HFFc6 (cell line): Measurements from ENCODE around the gene WIZ. TPM values are rescaled to one million over a fixed set of nuclear protein-coding genes. Genes with fewer than 3 reads are reported as not detected.

ENCODE experiments used
- DNase-seq: peaks from one replicate; pipeline ENCODE4 v3.0.0-alpha.2; 2018
- H3K27ac Mint-ChIP-seq: 2 replicates; pipeline ENCODE4 v1.8.0; 2020; ENCODE audit warnings: mild to moderate bottlenecking, mixed read lengths
- H3K27me3 Mint-ChIP-seq: 2 replicates; pipeline ENCODE4 v1.8.0; 2021; ENCODE audit warnings: mild to moderate bottlenecking, moderate library complexity, mixed read lengths; ENCODE audit not compliant: insufficient read depth
- H3K36me3 Mint-ChIP-seq: 2 replicates; pipeline ENCODE4 v1.8.0; 2021; ENCODE audit warnings: low read depth, mixed read lengths
- H3K4me1 Mint-ChIP-seq: 2 replicates; pipeline ENCODE4 v1.8.0; 2020; ENCODE audit warnings: low read depth, mixed read lengths
- H3K4me3 Mint-ChIP-seq: 2 replicates; pipeline ENCODE4 v1.8.0; 2020; ENCODE audit warnings: mild to moderate bottlenecking, moderate library complexity, mixed read lengths
- H3K9me3 Mint-ChIP-seq: 2 replicates; pipeline ENCODE4 v1.8.0; 2020; ENCODE audit warnings: mild to moderate bottlenecking, mixed read lengths
- microRNA-seq: library from miRNA; unstranded; fragments of <30 nt; microRNA quantifications from one replicate; pipeline ENCODE4, GENCODE V29; 2019
- total RNA-seq, 6 experiments: library from RNA; stranded (reverse); fragmentation: NEBNext Ultra II Directional; extraction: Animal tissue kit (Norgen Biotek cat#: 25700); gene quantifications; 2 replicates in 1 of 6; 3 replicates in 5 of 6; pipeline ENCODE4 v1.2.3, GENCODE V29; 2021
- TF ChIP-seq, protein P1 (sequence below): fragments of 200-600 bp; sonication (generic); IDR thresholded peaks from 2 replicates; pipeline ENCODE4 v1.5.0; 2021; ENCODE audit warnings: antibody characterized with exemption, mild to moderate bottlenecking

Gene WIZ
- total RNA-seq, 6 experiments from 2014 or later: 39.3 to 54.3 (median 43.1) TPM

DNA sequence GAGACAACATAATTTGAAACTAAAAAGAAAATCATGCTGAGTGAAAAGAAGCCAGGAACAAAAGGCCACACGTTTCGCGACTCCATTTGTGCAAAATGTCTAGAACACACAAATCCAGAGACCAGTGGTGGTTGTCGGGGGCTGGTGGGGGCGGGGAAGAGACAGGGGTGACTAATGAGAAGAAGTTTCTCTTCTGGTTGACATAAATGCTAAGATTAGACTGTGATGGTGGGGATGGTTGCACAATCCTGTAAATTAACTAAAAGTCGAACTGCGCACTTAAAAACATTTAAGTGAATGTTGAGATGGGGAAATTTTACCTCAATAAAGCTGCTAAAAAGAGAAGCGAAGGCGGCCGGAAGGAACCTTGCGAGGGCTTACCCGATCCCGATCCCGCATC, 77.3 kb downstream of the WIZ start:
- peaks cover 14% of the 10 kb centered on the region for H3K36me3 Mint-ChIP-seq
- no peak overlapping the region for H3K27ac Mint-ChIP-seq
- no peak overlapping the region for H3K4me3 Mint-ChIP-seq

DNA sequence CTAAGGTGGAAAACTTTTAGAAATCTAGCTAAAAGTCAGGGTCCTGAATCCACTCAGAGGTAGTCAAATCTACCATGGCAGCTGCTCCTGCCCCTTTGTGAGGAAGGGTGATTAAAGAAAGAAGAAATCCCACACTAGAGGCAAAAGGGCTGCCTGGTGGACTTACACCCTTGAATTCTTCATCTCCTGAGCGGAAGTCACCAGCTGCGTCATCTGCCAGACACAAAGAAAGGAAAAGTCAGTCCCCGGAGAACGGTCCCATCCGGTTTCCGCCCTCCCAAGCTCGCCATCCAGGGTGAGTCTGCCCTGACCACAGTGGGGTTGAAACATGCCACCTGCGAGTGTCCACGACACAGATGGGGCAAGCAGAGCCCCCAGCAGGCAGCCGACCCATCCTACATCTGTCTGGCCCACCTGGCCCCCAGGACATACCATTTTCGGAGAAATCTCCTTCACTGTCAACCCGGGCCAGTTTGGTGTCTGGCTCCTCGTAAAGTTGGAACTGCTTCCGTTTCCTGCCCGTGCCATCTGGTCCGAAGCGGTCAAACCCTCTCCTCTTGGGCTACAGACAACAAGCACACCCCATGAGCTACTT, 77.9 kb downstream of the WIZ start:
- DNase-seq: no peak
- Mint-ChIP-seq H3K4me1 (peaks cover 4% of the 10 kb centered on the region), H3K36me3 (peaks cover 11% of the 10 kb centered on the region), H3K9me3 (no peaks in the 10 kb centered on the region), H3K27me3 (peaks cover 6% of the 10 kb centered on the region), H3K4me3 (no peak overlapping the region), H3K27ac (no peak overlapping the region)
- TF ChIP-seq, protein P1, sequence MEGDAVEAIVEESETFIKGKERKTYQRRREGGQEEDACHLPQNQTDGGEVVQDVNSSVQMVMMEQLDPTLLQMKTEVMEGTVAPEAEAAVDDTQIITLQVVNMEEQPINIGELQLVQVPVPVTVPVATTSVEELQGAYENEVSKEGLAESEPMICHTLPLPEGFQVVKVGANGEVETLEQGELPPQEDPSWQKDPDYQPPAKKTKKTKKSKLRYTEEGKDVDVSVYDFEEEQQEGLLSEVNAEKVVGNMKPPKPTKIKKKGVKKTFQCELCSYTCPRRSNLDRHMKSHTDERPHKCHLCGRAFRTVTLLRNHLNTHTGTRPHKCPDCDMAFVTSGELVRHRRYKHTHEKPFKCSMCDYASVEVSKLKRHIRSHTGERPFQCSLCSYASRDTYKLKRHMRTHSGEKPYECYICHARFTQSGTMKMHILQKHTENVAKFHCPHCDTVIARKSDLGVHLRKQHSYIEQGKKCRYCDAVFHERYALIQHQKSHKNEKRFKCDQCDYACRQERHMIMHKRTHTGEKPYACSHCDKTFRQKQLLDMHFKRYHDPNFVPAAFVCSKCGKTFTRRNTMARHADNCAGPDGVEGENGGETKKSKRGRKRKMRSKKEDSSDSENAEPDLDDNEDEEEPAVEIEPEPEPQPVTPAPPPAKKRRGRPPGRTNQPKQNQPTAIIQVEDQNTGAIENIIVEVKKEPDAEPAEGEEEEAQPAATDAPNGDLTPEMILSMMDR: no peak

More for the DNA sequence above, 77.3 kb downstream of the WIZ start:
- Mint-ChIP-seq H3K9me3 (no peaks in the 10 kb centered on the region), H3K27me3 (peaks cover 7% of the 10 kb centered on the region), H3K4me1 (peaks cover 10% of the 10 kb centered on the region)
- TF ChIP-seq, protein P1: no peak
- no peak for DNase-seq

DNA sequence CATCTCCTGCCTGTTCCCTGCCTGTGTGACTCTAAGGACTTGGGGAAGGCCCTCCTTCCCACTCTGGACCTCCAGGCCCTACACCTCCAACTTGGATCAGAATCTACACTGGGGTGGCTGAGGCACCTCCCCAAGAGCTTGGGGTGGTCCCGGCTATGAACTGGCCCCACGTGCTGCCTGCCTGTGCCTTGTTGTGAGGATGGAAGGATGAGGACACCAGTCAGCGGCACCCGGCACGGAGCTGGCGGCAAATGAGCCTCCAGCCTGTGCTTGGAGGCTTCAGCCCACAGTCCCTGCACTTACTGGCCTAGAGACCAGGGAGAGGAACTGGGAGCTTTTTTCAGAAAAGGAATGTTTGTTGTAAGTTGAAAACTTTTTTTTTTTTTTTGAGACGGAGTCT, 78.6 kb downstream of the WIZ start:
- H3K4me1 Mint-ChIP-seq: no peaks in the 10 kb centered on the region
- peaks cover 8% of the 10 kb centered on the region for H3K36me3 Mint-ChIP-seq
- DNase-seq: no peak
- H3K9me3 Mint-ChIP-seq: no peaks in the 10 kb centered on the region
- TF ChIP-seq, protein P1: no peak
- peaks cover 3% of the 10 kb centered on the region; the same call in 1 of the 2 replicates for H3K27me3 Mint-ChIP-seq
- H3K4me3 Mint-ChIP-seq: no peak overlapping the region
- no peak overlapping the region for H3K27ac Mint-ChIP-seq

Small RNA genes lying within 50 kb of the gene (microRNA-seq; reads per million reads assigned to microRNA genes)
- not detected for gene MIR1470

Other genes with a start within 250 kb of the WIZ start
- 10 to 100 TPM in 4 of 6 experiments, 1 to 10 TPM in 2; 3.4 to 18.0 (median 13.1) TPM for gene NOTCH3, start 249.0 kb downstream of the WIZ start, total RNA-seq
- gene EPHX3, start 217.5 kb downstream of the WIZ start, total RNA-seq: under 1 TPM in 3 of 6 experiments, not detected in 3; 0.13 to 0.37 (median 0.14) TPM
- 10 to 100 TPM; 74.9 to 85.2 (median 81.5) TPM for gene BRD4, start 117.4 kb downstream of the WIZ start, total RNA-seq
- 10 to 100 TPM; 22.8 to 31.2 (median 29.6) TPM for gene AKAP8, start 70.2 kb downstream of the WIZ start, total RNA-seq
- gene AKAP8L, start 31.0 kb downstream of the WIZ start, total RNA-seq: 10 to 100 TPM; 49.4 to 54.4 (median 52.0) TPM
- not detected for gene RASAL3, start 14.6 kb upstream of the WIZ start, total RNA-seq
- not detected for gene PGLYRP2, start 29.5 kb upstream of the WIZ start, total RNA-seq
- gene CYP4F22, start 58.6 kb upstream of the WIZ start, total RNA-seq: not detected
- not detected for gene CYP4F8, start 165.3 kb upstream of the WIZ start, total RNA-seq
- not detected for gene CYP4F3, start 190.9 kb upstream of the WIZ start, total RNA-seq
- not detected for gene CYP4F12, start 223.1 kb upstream of the WIZ start, total RNA-seq